ENCODE data around the gene DLG3. TPM values are rescaled to one million over a fixed set of nuclear protein-coding genes. Genes with fewer than 3 reads are reported as not detected.

Gene DLG3
- total and polyA plus RNA-seq, 4 donors = 0.57 to 6.5 (median 1.7) TPM

DNA sequence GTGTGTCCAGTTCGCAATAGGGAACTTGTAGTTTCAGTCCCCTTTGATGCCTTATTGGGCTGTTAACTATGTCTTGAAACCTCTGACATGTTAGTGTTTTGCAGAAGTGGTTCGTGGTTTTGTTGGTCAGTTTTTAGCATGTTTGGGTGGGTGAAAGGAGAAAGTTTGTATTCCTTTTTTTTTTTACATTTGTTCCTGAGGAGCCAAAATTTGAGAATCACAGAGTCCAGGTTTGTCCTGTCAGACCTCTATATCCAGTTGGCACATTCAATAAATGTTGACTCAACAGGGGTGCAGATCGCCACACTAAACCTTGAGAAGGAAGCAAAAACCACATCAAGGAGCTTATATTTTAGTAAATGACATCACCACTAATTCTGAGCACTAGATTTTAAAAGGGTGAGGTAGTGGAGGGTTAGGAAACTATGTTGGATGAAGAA, 26.2 kb downstream of the DLG3 start:
- Histone ChIP-seq H3K4me3 (ENCODE audit: low read depth in 1 of 3, low read length in 3 of 3) (no peak overlapping the region), H3K4me1 (ENCODE audit: control insufficient read depth in 4 of 4, insufficient read depth in 4 of 4, low read length in 3 of 4) (no peaks in the 10 kb centered on the region), H3K36me3 (ENCODE audit: control insufficient read depth in 4 of 4, insufficient read depth in 3 of 4, low read depth in 1 of 4, low read length in 3 of 4) (no peaks in the 10 kb centered on the region), H3K27me3 (ENCODE audit: control insufficient read depth in 4 of 4, insufficient read depth in 4 of 4, low read length in 3 of 4) (no peaks in the 10 kb centered on the region), H3K9ac (ENCODE audit: low read depth in 1 of 2, low read length in 2 of 2) (no peak overlapping the region), H3K9me3 (ENCODE audit: control insufficient read depth in 4 of 4, low read length in 3 of 4) (no peaks in the 10 kb centered on the region), H3K27ac (ENCODE audit: low read depth in 1 of 2, low read length in 2 of 2) (no peak overlapping the region)
- WGBS = 83% methylated on average over 3 of the region's 3 CpGs
- TF ChIP-seq YY1 (IDR thresholded peaks at IDR 0.05) (no peak), TAF1 (conservative IDR thresholded peaks at IDR 0.05) (no peak), RAD21 (IDR thresholded peaks at IDR 0.05) (no peak), FOXA1 (IDR thresholded peaks at IDR 0.05) (no peak), JUND (IDR thresholded peaks at IDR 0.05) (no peak), SP1 (IDR thresholded peaks at IDR 0.05) (no peak), EGR1 (IDR thresholded peaks at IDR 0.05; ENCODE audit: low read depth in 2 of 2) (no peak), REST (IDR thresholded peaks at IDR 0.05) (no peak), GABPA (IDR thresholded peaks at IDR 0.05 in 1 of 2, conservative IDR thresholded peaks at IDR 0.05 in 1 of 2) (no peak), HNF4G (IDR thresholded peaks at IDR 0.05) (no peak), RXRA (IDR thresholded peaks at IDR 0.05) (no peak), FOXA2 (IDR thresholded peaks at IDR 0.05) (no peak), HNF4A (conservative IDR thresholded peaks at IDR 0.05) (no peak)
- TF ChIP-seq, protein P1, sequence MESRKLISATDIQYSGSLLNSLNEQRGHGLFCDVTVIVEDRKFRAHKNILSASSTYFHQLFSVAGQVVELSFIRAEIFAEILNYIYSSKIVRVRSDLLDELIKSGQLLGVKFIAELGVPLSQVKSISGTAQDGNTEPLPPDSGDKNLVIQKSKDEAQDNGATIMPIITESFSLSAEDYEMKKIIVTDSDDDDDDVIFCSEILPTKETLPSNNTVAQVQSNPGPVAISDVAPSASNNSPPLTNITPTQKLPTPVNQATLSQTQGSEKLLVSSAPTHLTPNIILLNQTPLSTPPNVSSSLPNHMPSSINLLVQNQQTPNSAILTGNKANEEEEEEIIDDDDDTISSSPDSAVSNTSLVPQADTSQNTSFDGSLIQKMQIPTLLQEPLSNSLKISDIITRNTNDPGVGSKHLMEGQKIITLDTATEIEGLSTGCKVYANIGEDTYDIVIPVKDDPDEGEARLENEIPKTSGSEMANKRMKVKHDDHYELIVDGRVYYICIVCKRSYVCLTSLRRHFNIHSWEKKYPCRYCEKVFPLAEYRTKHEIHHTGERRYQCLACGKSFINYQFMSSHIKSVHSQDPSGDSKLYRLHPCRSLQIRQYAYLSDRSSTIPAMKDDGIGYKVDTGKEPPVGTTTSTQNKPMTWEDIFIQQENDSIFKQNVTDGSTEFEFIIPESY (IDR thresholded peaks at IDR 0.05) = no peak
- TF ChIP-seq, protein P2, sequence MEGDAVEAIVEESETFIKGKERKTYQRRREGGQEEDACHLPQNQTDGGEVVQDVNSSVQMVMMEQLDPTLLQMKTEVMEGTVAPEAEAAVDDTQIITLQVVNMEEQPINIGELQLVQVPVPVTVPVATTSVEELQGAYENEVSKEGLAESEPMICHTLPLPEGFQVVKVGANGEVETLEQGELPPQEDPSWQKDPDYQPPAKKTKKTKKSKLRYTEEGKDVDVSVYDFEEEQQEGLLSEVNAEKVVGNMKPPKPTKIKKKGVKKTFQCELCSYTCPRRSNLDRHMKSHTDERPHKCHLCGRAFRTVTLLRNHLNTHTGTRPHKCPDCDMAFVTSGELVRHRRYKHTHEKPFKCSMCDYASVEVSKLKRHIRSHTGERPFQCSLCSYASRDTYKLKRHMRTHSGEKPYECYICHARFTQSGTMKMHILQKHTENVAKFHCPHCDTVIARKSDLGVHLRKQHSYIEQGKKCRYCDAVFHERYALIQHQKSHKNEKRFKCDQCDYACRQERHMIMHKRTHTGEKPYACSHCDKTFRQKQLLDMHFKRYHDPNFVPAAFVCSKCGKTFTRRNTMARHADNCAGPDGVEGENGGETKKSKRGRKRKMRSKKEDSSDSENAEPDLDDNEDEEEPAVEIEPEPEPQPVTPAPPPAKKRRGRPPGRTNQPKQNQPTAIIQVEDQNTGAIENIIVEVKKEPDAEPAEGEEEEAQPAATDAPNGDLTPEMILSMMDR (IDR thresholded peaks at IDR 0.05; ENCODE audit: low read depth, low read length, missing input control) = no peak
- TF ChIP-seq, protein P3, sequence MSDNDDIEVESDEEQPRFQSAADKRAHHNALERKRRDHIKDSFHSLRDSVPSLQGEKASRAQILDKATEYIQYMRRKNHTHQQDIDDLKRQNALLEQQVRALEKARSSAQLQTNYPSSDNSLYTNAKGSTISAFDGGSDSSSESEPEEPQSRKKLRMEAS (IDR thresholded peaks at IDR 0.05) = no peak
- TF ChIP-seq, protein P4, sequence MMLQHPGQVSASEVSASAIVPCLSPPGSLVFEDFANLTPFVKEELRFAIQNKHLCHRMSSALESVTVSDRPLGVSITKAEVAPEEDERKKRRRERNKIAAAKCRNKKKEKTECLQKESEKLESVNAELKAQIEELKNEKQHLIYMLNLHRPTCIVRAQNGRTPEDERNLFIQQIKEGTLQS (IDR thresholded peaks at IDR 0.05) = no peak
- DNase-seq (ENCODE audit: low spot score) = no peak
